Osteoblast (primary cell): Measurements from ENCODE around the gene POU2F3. TPM values are rescaled to one million over a fixed set of nuclear protein-coding genes. Genes with fewer than 3 reads are reported as not detected.

ENCODE experiments used
- DNase-seq: peaks from one replicate; pipeline ENCODE4 v3.0.0; 2011; ENCODE audit warnings: low spot score, mixed read lengths; ENCODE audit not compliant: insufficient read length; ENCODE audit errors: missing footprints
- H2AFZ ChIP-seq: 2 replicates; pipeline ENCODE4 v1.6.0; 2011; ENCODE audit warnings: mild to moderate bottlenecking, low read length
- H3K27ac ChIP-seq: 2 replicates; pipeline ENCODE4 v1.5.1; 2011; ENCODE audit warnings: mild to moderate bottlenecking, low read depth, low read length, moderate library complexity
- H3K27me3 ChIP-seq: 2 replicates; pipeline ENCODE4 v1.6.0; 2012; ENCODE audit warnings: mild to moderate bottlenecking, control low read depth, inconsistent platforms, low read length, moderate library complexity; ENCODE audit not compliant: insufficient read depth
- H3K36me3 ChIP-seq: 2 replicates; pipeline ENCODE4 v1.5.1; 2011; ENCODE audit warnings: mild to moderate bottlenecking, low read length, control low read depth, moderate library complexity; ENCODE audit not compliant: insufficient read depth
- H3K4me1 ChIP-seq: 2 replicates; pipeline ENCODE4 v1.5.1; 2011; ENCODE audit warnings: mild to moderate bottlenecking, low read length, control low read depth, moderate library complexity; ENCODE audit not compliant: insufficient read depth
- H3K4me2 ChIP-seq: 2 replicates; pipeline ENCODE4 v1.6.0; 2011; ENCODE audit warnings: mild to moderate bottlenecking, low read length; ENCODE audit not compliant: insufficient read depth
- H3K4me3 ChIP-seq: fragments of 200-600 bp; sonication (generic); 3 replicates; pipeline ENCODE4 v1.5.1; 2012; ENCODE audit warnings: mild to moderate bottlenecking, low read length, inconsistent platforms; ENCODE audit not compliant: insufficient read depth
- H3K79me2 ChIP-seq: 2 replicates; pipeline ENCODE4 v1.6.0; 2012; ENCODE audit warnings: mild to moderate bottlenecking, low read length, control low read depth, inconsistent platforms; ENCODE audit not compliant: insufficient read depth
- H3K9me3 ChIP-seq: 2 replicates; pipeline ENCODE4 v1.5.1; 2011; ENCODE audit warnings: low read depth, low read length, control low read depth
- H4K20me1 ChIP-seq: 2 replicates; pipeline ENCODE4 v1.6.0; 2012; ENCODE audit warnings: mild to moderate bottlenecking, low read length, control low read depth; ENCODE audit not compliant: insufficient read depth
- total RNA-seq: library from RNA; depleted of rRNA; stranded (reverse); fragments of >200 nt; gene quantifications from 2 replicates; pipeline ENCODE4 v1.2.3, GENCODE V29; 2012
- TF ChIP-seq, protein P1 (sequence below): IDR thresholded peaks from 2 replicates; pipeline ENCODE4 v1.5.1; 2011; ENCODE audit warnings: mild to moderate bottlenecking, low read depth, low read length, moderate library complexity; ENCODE audit errors: extremely low read depth

The POU2F3 gene
- total RNA-seq, 1 donor: under 0.01 TPM

DNA sequence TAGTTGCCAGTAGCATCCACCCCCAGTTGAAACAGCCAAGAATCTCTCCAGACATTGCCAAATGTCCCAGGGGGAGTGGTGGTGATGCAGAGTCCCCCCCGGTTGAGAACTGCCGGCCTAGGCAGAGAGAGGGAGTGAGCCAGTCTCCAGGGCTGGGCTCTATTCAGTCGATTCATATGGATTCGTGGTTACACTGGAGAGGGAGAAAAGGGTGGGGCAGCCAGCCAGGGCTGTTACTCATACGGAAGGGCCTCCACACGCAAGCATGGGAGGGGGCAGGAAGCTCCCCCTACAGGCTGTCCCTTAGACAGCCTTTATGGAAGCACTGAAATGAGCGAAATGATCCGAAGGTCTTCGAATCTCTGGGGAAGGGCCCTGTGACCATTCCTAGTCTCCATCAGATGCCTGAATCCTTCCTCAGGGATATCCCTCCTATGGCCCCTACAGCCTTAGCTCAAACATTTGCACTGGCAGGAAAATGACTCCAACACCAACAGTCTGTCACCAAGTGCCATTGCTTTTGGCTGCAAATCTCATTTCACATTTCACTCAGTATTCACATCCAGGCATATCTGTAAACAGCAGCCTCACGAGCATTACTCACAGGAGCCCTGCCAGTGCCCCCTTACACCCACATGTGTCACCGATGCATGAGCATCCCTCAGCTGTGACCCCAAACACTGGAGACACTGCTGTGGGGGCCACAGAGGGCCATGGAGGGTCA, 66.7 kb downstream of the POU2F3 start:
- H3K79me2 ChIP-seq: no peaks in the 10 kb centered on the region
- TF ChIP-seq, protein P1, sequence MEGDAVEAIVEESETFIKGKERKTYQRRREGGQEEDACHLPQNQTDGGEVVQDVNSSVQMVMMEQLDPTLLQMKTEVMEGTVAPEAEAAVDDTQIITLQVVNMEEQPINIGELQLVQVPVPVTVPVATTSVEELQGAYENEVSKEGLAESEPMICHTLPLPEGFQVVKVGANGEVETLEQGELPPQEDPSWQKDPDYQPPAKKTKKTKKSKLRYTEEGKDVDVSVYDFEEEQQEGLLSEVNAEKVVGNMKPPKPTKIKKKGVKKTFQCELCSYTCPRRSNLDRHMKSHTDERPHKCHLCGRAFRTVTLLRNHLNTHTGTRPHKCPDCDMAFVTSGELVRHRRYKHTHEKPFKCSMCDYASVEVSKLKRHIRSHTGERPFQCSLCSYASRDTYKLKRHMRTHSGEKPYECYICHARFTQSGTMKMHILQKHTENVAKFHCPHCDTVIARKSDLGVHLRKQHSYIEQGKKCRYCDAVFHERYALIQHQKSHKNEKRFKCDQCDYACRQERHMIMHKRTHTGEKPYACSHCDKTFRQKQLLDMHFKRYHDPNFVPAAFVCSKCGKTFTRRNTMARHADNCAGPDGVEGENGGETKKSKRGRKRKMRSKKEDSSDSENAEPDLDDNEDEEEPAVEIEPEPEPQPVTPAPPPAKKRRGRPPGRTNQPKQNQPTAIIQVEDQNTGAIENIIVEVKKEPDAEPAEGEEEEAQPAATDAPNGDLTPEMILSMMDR: peak; percentile 75
- H3K9me3 ChIP-seq: no peaks in the 10 kb centered on the region
- peak overlapping the region; percentile 51 for H3K27ac ChIP-seq
- peak overlapping the region; percentile 62 for H3K4me2 ChIP-seq
- no peaks in the 10 kb centered on the region for H4K20me1 ChIP-seq
- H3K27me3 ChIP-seq: peaks cover 14% of the 10 kb centered on the region
- peak overlapping the region; percentile 67 for H2AFZ ChIP-seq
- peaks cover 12% of the 10 kb centered on the region for H3K4me1 ChIP-seq
- H3K4me3 ChIP-seq: no peak overlapping the region
- no peaks in the 10 kb centered on the region for H3K36me3 ChIP-seq
- DNase-seq: peak; percentile 96

DNA sequence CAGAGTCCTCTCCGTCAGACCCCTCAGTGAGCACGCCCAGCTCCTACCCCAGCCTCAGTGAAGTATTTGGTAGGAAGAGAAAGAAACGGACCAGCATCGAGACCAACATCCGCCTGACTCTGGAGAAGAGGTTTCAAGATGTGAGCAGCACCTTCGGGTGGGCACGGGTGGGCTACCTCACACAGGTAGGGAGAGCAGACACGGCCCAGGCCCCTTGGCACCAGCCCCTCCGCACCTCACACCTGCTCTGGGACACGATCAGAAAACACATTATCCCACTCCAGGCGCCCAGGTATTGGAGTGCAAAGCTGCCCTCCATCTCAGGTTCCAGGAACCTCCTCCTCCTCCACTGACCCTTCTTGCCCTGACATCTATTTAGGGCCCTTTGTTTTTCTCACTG, 67.5 kb downstream of the POU2F3 start:
- Histone ChIP-seq H3K4me3 (no peak overlapping the region), H4K20me1 (no peaks in the 10 kb centered on the region), H3K4me1 (peaks cover 12% of the 10 kb centered on the region), H2AFZ (no peak overlapping the region), H3K4me2 (no peak overlapping the region), H3K79me2 (no peaks in the 10 kb centered on the region), H3K9me3 (no peaks in the 10 kb centered on the region), H3K27me3 (peaks cover 9% of the 10 kb centered on the region), H3K36me3 (no peaks in the 10 kb centered on the region), H3K27ac (no peak overlapping the region)
- DNase-seq: no peak
- TF ChIP-seq, protein P1: no peak

DNA sequence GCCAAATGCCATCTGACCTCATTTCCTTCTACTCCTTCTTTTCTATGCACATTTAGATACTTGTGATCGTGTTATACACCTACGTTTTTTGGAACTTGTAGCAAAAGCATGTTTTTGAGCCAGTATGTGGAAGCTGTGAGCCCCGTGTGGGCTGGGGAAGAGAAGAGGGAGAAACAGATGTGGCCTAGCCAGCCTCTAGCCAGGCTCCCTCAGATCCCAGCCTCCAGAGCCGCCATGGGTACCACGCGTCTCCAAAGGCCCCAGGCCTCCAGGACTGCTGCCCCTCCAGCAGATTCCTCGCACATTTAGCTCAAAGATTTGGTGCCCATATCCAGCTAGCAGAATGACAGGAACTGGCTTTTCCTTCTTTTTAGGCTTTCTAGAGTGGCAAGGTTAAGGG, 68.1 kb downstream of the POU2F3 start:
- Histone ChIP-seq H2AFZ (no peak overlapping the region), H3K9me3 (no peaks in the 10 kb centered on the region), H3K4me3 (no peak overlapping the region), H3K27ac (no peak overlapping the region), H3K79me2 (no peaks in the 10 kb centered on the region), H4K20me1 (no peaks in the 10 kb centered on the region), H3K36me3 (no peaks in the 10 kb centered on the region), H3K27me3 (peaks cover 7% of the 10 kb centered on the region), H3K4me1 (peaks cover 12% of the 10 kb centered on the region), H3K4me2 (no peak overlapping the region)
- TF ChIP-seq, protein P1: no peak
- DNase-seq: no peak

DNA sequence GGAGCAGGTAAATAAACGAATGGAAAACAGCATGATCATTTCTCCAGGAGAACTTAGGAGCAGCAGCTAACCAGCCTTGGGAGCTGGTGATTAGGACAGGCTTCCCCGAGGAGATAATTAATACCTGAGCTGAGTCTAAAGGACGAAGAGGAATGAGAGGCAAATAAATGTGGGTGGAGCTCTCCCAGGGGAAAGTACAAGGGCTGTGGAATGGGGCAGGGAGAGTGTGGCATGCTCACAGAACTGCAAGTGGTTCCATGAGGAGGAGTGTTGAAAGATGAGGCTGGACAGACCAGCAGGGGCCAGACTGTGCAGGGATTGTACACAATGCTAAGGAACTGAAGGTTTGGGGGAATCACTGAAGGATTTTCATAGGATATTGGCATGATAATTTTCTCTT, 70.9 kb downstream of the POU2F3 start:
- H3K79me2 ChIP-seq: no peaks in the 10 kb centered on the region
- peaks cover 12% of the 10 kb centered on the region for H3K4me1 ChIP-seq
- H3K36me3 ChIP-seq: no peaks in the 10 kb centered on the region
- TF ChIP-seq, protein P1: no peak
- H3K27me3 ChIP-seq: peaks cover 7% of the 10 kb centered on the region
- DNase-seq: no peak
- no peak overlapping the region for H3K27ac ChIP-seq
- no peak overlapping the region for H3K4me3 ChIP-seq
- no peak overlapping the region for H3K4me2 ChIP-seq
- H2AFZ ChIP-seq: no peak overlapping the region
- no peaks in the 10 kb centered on the region for H3K9me3 ChIP-seq
- H4K20me1 ChIP-seq: no peaks in the 10 kb centered on the region
